ENCODE results near the gene CTNNA2.

DNA sequence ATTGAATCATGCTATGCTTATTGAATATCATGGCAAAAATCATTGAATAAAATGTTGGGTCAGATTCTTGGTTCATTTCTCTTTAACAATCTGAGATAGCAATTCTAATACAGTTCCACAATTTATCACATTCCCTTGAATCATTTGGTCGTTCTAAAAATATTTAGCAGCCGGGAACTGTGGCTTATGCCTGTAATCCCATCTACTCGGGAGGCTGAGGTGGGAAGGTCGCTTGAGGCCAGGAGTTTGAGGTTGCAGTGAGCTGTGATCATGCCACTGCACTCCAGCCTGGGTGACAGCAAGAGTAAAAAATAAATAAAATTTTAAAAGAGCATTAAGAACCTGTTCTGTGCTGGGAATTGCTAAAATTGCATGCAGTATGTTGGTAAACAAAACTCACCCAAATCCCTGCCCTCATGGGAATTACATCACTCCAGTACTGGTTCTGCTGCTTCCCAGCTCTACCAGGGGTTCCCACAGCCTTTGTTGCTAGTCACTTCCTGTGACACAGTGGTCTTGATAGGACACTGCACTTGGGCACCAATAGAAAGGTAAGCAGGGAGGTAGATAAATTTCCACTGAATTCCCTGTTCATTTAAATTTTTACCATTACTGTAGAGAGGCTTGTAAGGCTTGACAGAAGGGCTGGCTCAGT, 200.4 kb downstream of the CTNNA2 start:
- TF ChIP-seq, protein P1, sequence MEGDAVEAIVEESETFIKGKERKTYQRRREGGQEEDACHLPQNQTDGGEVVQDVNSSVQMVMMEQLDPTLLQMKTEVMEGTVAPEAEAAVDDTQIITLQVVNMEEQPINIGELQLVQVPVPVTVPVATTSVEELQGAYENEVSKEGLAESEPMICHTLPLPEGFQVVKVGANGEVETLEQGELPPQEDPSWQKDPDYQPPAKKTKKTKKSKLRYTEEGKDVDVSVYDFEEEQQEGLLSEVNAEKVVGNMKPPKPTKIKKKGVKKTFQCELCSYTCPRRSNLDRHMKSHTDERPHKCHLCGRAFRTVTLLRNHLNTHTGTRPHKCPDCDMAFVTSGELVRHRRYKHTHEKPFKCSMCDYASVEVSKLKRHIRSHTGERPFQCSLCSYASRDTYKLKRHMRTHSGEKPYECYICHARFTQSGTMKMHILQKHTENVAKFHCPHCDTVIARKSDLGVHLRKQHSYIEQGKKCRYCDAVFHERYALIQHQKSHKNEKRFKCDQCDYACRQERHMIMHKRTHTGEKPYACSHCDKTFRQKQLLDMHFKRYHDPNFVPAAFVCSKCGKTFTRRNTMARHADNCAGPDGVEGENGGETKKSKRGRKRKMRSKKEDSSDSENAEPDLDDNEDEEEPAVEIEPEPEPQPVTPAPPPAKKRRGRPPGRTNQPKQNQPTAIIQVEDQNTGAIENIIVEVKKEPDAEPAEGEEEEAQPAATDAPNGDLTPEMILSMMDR (IDR thresholded peaks at IDR 0.05) = no peak
- TF ChIP-seq POLR2A (IDR thresholded peaks at IDR 0.05) = no peak

Data from right lobe of liver (tissue), 4 donors.